Measurements from ENCODE around the gene SPECC1L.

The SPECC1L gene

GRCh38 chr22:24414523-24414922 lies 143.9 kb downstream of the SPECC1L start:
- no peak for DNase-seq (ENCODE audit: low read depth)

GRCh38 chr22:24414984-24415945 lies 144.6 kb downstream of the SPECC1L start:
- DNase-seq (ENCODE audit: low read depth) = no peak

GRCh38 chr22:24416095-24416494 lies 145.5 kb downstream of the SPECC1L start:
- DNase-seq (ENCODE audit: low read depth) = no peak

- no peak for DNase-seq (ENCODE audit: low read depth)
These were observed 146.0 kb downstream of the SPECC1L start for GRCh38 chr22:24416611-24417010.

- no peak for DNase-seq (ENCODE audit: low read depth)
These were observed 146.6 kb downstream of the SPECC1L start for GRCh38 chr22:24417200-24417599.

- DNase-seq (ENCODE audit: low read depth) = no peak
These were observed 147.4 kb downstream of the SPECC1L start for GRCh38 chr22:24417901-24418641.

- DNase-seq (ENCODE audit: low read depth) = no peak
These were observed 148.3 kb downstream of the SPECC1L start for GRCh38 chr22:24418786-24419474.

GRCh38 chr22:24419475-24419850 lies 148.8 kb downstream of the SPECC1L start:
- no peak for DNase-seq (ENCODE audit: low read depth)

GRCh38 chr22:24420072-24420976 lies 149.7 kb downstream of the SPECC1L start:
- no peak for DNase-seq (ENCODE audit: low read depth)

GRCh38 chr22:24420977-24421343 lies 150.3 kb downstream of the SPECC1L start:
- DNase-seq (ENCODE audit: low read depth) = no peak

GRCh38 chr22:24421428-24421931 lies 150.8 kb downstream of the SPECC1L start:
- no peak for DNase-seq (ENCODE audit: low read depth)

GRCh38 chr22:24422102-24422665 lies 151.6 kb downstream of the SPECC1L start:
- no peak for DNase-seq (ENCODE audit: low read depth)

GRCh38 chr22:24423519-24424000 lies 152.9 kb downstream of the SPECC1L start:
- DNase-seq (ENCODE audit: low read depth) = no peak

GRCh38 chr22:24424001-24424900 lies 153.6 kb downstream of the SPECC1L start:
- no peak for DNase-seq (ENCODE audit: low read depth)

- no peak for DNase-seq (ENCODE audit: low read depth)
These were observed 154.5 kb downstream of the SPECC1L start for GRCh38 chr22:24424901-24425775.

- DNase-seq (ENCODE audit: low read depth) = no peak
These were observed 155.8 kb downstream of the SPECC1L start for GRCh38 chr22:24426436-24426835.

GRCh38 chr22:24426851-24427499 lies 156.3 kb downstream of the SPECC1L start:
- DNase-seq (ENCODE audit: low read depth) = no peak

GRCh38 chr22:24427500-24428164 lies 157.0 kb downstream of the SPECC1L start, which contains the start of gene ADORA2A:
Gene ADORA2A (plus strand): TSS chr22:24427599. CDS start chr22:24433405, 5,806 bp downstream.
- DNase-seq (ENCODE audit: low read depth) = no peak

Measured in GM04503 (cell line).